Hematopoietic multipotent progenitor cell treated with erythropoietin and hydrocortisone succinate and interleukin-3 and kit ligand, for 15 days (in vitro differentiated cells): ENCODE measurements around the gene PLA2G4D.
"Not testable (repeated sequence)": the region's sequence is repeated elsewhere in the genome, so short reads cannot be mapped to it uniquely, and the experiment has no call there.

Experiments used
- DNase-seq: peaks from one replicate; pipeline ENCODE4 v3.0.0-alpha.2; 2015; ENCODE audit warnings: low spot score

PLA2G4D gene

DNA sequence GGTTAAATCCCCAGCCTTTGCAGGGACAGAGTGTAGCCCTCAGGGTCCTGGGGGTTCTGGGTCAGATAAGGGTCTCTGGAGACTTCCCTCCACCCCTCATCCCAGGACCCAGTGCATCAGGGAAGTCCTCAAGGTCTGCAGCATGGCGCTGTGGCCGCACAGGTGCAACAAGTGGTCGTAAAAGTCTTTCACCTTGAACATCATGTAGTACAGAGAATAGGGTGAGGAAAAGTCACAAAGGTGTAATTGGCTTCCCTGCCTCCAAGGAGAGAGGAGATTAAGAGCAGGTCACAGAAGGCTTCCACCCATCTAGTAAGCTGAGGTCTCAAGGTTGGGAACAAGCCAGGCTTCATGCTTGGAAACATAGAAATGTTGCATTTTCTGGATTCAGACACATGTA, 29.2 kb upstream of the PLA2G4D start:
- no peak for DNase-seq

GRCh38 chr15:42121682-42122081, 27.3 kb upstream of the PLA2G4D start:
- no peak for DNase-seq

- DNase-seq: no peak
Observed at GRCh38 chr15:42121021-42121420, 26.7 kb upstream of the PLA2G4D start.

DNA sequence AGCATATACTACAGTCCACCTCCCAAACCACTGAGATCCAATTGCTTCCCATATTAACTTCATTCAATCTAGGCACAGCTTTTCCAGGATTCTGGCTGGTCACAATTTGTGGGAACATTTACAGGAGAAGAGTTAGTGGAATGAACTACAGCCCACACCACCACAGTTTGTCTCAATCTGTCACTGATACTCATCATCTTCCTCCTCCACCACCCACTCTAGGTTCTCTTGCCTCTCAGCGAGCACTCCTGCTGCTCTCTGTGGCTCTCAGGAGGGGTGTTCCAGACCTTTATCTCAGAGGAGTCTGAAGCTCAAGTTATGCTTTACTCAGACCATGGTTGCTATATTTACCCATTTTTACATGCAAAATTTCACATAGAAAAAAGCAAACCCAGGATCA, 25.9 kb upstream of the PLA2G4D start:
- DNase-seq: no peak

GRCh38 chr15:42119446-42119760, 25.0 kb upstream of the PLA2G4D start:
- DNase-seq: no peak

- DNase-seq: no peak
Observed at GRCh38 chr15:42118650-42119445, 24.5 kb upstream of the PLA2G4D start.

GRCh38 chr15:42111924-42112323, 17.6 kb upstream of the PLA2G4D start:
- no peak for DNase-seq

DNA sequence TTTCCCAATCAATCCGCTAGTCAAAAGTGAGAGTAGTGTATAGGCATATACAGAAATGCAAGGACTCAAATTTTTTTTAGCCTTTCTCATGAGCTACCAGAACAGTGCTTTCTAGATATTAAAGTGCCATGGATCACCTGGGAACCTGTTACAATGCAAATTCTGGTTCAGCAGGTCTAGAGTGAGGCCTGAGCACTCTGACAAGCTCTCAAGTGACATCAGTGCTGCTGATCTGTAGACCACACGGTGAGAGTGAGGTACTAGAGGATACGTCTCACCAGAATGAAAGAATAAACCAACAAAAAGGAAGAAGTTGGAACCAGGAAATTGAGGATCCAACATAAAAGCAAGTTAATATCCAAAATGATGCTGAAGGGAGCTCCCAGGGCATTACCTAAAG, 16.0 kb upstream of the PLA2G4D start:
- no peak for DNase-seq

- DNase-seq: no peak
Observed at GRCh38 chr15:42108806-42109205, 14.4 kb upstream of the PLA2G4D start.

DNA sequence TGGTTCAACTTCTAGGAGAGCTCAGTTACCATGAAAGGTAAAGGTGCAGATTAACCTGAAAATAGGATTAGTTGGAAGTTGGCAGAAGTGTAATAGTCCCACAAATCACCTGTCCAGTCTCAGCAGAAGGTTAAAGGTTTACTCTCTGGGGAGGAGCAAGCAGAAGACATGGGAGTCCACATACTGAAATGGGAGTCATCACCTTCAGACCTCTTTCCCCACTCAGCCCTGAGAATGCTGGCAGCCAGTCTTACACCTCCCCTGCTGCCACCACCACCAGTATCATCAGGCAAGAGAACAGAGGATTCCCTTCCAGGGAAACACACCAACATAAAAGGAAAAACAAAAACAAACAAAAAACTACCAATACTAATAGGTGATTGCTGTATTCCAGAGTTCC, 13.8 kb upstream of the PLA2G4D start:
- no peak for DNase-seq

- DNase-seq: no peak
Observed at GRCh38 chr15:42107473-42107872, 13.1 kb upstream of the PLA2G4D start.

GRCh38 chr15:42106288-42106687, 11.9 kb upstream of the PLA2G4D start:
- no peak for DNase-seq

DNA sequence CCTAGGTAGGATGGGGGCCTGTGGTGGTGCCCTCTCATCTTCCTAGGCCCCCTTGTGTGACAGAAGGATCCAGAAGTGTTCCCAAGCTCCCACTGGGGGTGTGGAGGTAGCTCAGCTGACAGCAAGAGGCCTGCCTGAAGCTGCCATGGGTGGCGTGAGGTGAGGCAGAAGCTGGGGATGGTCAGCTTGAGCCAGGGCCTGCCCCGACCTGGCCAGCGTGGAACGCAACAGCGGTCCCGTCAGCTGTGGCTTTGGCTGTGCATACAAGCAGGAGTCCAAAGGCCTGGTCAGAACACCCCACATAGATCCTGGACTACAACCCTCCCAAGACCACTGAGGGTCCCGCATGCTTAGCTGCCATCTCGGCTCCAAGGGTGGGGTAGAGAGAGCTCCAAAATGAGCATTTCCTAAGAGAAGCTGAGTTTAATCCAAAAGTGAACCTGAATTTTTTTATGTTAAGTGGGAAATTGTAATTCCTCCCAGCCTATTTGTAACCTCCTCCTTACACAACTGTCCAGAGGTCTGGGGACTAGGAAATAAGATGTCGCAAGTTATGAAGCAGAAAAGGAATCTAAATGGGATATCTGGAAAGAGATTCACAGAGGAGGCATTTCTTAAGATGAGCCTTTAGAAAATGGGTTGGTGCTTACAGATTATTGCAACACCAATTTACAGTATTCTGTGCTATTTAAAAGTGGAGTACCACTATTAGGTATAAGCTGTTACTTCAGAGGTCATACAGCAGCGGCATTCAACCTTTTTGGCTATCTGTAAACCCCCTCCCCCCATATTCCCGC, 9.9 kb upstream of the PLA2G4D start:
- no peak for DNase-seq

GRCh38 chr15:42102646-42103235, 8.4 kb upstream of the PLA2G4D start:
- no peak for DNase-seq

DNA sequence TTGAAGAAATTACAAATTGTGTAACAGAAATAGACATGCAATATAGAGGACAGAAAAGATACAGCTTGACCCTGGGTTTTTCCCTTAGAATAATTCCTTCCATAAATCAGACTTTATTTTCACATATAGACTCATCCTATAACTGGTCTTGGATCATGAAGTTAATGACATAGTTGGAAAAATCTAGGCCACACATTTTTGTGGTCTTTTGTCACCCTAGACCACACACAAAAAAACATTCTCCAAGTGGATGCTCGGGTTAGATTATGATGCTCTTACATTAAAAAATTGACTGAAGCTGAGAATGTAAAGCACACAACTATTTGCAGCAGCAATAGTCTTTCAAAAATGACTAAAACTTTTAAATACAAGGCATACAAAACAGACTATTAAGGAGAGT, 7.5 kb upstream of the PLA2G4D start:
- no peak for DNase-seq

DNA sequence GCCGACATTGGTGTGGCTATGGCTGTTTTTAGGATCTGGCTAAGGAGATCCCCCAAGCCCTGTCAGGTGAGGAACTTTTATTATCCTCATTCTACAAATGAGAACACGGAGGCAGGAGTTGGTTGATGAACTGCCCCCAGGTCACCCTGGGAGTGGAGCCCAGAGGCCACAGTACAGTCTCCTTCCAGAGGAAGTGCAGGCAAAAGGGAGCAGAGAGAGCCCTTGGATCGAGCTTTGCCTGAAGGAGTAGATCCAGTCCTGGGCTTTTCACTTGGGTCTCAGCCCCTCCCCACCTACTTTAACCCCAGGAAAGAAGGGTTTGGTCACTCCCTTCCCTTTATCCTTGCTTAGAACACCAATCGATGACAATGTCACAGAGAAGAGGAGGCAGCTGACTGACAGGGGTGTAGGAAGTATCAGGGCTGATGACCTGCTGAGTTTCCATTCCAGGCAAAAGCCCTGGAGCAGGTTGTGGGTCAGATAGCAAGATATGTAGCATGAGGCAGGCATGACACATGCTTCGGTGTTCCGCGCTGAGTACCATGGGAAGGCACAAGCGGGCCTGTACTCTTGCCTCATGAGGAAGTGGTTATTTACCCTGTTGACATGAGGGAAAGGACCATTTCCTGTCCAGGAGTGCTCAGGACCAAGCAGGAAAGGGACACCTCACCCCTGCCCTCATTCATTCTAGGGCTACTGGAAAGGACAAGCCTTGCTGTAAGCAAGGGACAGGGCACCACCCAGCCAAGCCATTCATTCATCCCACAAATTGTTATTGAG, 5.8 kb upstream of the PLA2G4D start:
- DNase-seq: no peak

DNA sequence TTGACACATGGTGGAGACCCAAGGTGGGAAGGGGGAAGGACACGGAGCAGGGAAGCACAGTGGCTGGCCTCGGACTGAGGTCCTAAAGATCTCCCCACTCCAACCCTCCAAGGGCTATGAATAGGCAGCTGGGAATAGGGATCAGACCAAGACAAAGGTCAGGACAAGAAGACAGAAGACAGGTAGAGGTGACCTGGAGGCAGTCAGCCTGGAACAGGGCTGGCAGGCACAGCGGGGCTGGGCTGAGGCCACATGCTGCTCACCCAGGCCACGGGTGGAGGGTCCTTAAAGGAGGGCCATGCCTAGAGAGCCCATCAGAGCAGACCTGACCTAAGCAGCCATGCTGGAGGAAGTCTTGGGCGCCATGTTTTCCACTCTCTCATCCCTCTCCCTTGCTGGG, 2.7 kb upstream of the PLA2G4D start:
- DNase-seq: no peak

- DNase-seq: no peak
Observed at GRCh38 chr15:42093966-42094365, 396 bp downstream of the PLA2G4D start.

- DNase-seq: no peak
Observed at GRCh38 chr15:42092398-42093318, 1.7 kb downstream of the PLA2G4D start.

GRCh38 chr15:42091753-42092397, 2.5 kb downstream of the PLA2G4D start:
- DNase-seq: not testable (repeated sequence)

DNA sequence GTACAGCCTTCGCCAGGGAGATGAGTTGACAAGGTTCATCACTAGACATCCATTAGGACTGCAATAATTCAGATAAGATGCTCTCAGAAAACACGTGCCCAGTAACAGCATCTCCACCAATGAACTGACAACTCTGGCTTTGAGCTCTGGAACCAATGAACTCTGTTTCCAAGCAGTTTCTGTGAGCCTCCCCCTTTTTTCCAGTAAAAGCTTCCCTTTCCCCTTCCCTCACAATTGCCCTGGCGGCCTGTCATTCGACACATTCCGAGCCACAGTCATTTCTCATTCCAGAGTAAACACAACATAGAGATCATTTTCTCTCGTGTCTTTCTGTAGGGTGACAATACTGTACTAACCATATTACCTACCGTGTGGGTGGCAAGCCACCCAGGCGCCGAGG, 3.6 kb downstream of the PLA2G4D start:
- DNase-seq: no peak
